ENCODE results near the gene EYA4. TPM values are rescaled to one million over a fixed set of nuclear protein-coding genes. Genes with fewer than 3 reads are reported as not detected.

Gene EYA4
- total and polyA plus RNA-seq, 2 donors (not counting 3 experiments of a cell fraction or from before 2014, with no cell fraction given) = not detected

- dilution Hi-C loops (cut with MboI; ENCODE audit: extremely low pct_ligation_motif_present, low sequenced_read_pairs) = no loop called here
- no peak for FAIRE-seq
These were observed 23.9 kb downstream of the EYA4 start for GRCh38 chr6:133265066-133265465.

More at GRCh38 chr6:133265066-133265465, 23.9 kb downstream of the EYA4 start:
- Histone ChIP-seq H3K9me1 (replicated peaks; ENCODE audit: control insufficient read depth, extremely low read depth, insufficient read depth, low read length) (no peaks in the 10 kb centered on the region), H3K27ac (ENCODE audit: insufficient read depth, low read depth, low read length) (no peak overlapping the region), H3K27me3 (ENCODE audit: control insufficient read depth in 2 of 2, insufficient read depth in 2 of 2, low read length in 2 of 2) (peaks cover 0 to 2% of the 10 kb centered on the region in 2 experiments), H3K9me3 (replicated peaks; ENCODE audit: control insufficient read depth, insufficient read depth, low read length) (no peaks in the 10 kb centered on the region), H3K4me2 (ENCODE audit: insufficient read depth, low read length) (no peak overlapping the region), H3K4me1 (ENCODE audit: control insufficient read depth, extremely low read depth, insufficient read depth, low read length) (no peaks in the 10 kb centered on the region), H4K20me1 (replicated peaks; ENCODE audit: control insufficient read depth, extremely low read depth, insufficient read depth, low read length) (no peaks in the 10 kb centered on the region), H3K9ac (replicated peaks; ENCODE audit: extremely low read depth, insufficient read depth, low read length) (no peak overlapping the region), H3K36me3 (ENCODE audit: control insufficient read depth in 2 of 2, extremely low read depth in 1 of 2, insufficient read depth in 2 of 2, low read length in 2 of 2) (no peaks in the 10 kb centered on the region), H3K79me2 (ENCODE audit: control insufficient read depth, insufficient read depth, low read length) (no peaks in the 10 kb centered on the region), H3K4me3 (replicated peaks in 1 of 3; ENCODE audit: insufficient read depth in 1 of 3, low read depth in 1 of 3, low read length in 3 of 3) (no peak overlapping the region), H2AFZ (ENCODE audit: low read depth, low read length) (no peak overlapping the region)
- ChIA-PET POLR2A (no interaction called here), CTCF (no interaction called here)
- DNase-seq (ENCODE audit: low read depth, low spot score) = no peak
- intact Hi-C loops (cut with micrococcal nuclease) = no loop called here
- no TSS peak for BruUV-seq (replicated peaks)
- TF ChIP-seq, protein P1, sequence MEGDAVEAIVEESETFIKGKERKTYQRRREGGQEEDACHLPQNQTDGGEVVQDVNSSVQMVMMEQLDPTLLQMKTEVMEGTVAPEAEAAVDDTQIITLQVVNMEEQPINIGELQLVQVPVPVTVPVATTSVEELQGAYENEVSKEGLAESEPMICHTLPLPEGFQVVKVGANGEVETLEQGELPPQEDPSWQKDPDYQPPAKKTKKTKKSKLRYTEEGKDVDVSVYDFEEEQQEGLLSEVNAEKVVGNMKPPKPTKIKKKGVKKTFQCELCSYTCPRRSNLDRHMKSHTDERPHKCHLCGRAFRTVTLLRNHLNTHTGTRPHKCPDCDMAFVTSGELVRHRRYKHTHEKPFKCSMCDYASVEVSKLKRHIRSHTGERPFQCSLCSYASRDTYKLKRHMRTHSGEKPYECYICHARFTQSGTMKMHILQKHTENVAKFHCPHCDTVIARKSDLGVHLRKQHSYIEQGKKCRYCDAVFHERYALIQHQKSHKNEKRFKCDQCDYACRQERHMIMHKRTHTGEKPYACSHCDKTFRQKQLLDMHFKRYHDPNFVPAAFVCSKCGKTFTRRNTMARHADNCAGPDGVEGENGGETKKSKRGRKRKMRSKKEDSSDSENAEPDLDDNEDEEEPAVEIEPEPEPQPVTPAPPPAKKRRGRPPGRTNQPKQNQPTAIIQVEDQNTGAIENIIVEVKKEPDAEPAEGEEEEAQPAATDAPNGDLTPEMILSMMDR (IDR thresholded peaks at IDR 0.05; ENCODE audit: extremely low read depth in 1 of 2, insufficient read depth in 1 of 2, low read depth in 1 of 2, low read length in 2 of 2) = no peak
- no peak for TF ChIP-seq EZH2 (IDR thresholded peaks at IDR 0.05; ENCODE audit: borderline replicate concordance, low read depth, low read length, severe bottlenecking)
- TF ChIP-seq MAX (IDR thresholded peaks at IDR 0.05; ENCODE audit: insufficient read depth, insufficient read length) = no peak
- TF ChIP-seq POLR2A (IDR thresholded peaks at IDR 0.05; ENCODE audit: low read depth, low read length) = no peak
- no peak for TF ChIP-seq FOS (IDR thresholded peaks at IDR 0.05; ENCODE audit: borderline replicate concordance, insufficient read depth, low read length)
- TF ChIP-seq POLR2AphosphoS5 (IDR thresholded peaks at IDR 0.05; ENCODE audit: insufficient read depth, low read depth, low read length) = no peak
- no peak for TF ChIP-seq GATA2 (IDR thresholded peaks at IDR 0.05; ENCODE audit: insufficient read depth, insufficient read length, low read depth, low read length)
- no peak for TF ChIP-seq MYC (IDR thresholded peaks at IDR 0.05; ENCODE audit: low read depth, low read length)
- no peak for TF ChIP-seq JUN (IDR thresholded peaks at IDR 0.05; ENCODE audit: borderline replicate concordance, insufficient read depth, insufficient read length, low read depth)
